Stimulated activated naive CD4-positive, alpha-beta T cell (primary cell): ENCODE measurements around the gene ACE.

Experiments
- DNase-seq, 6 experiments: peaks; one replicate each; lab custom pipeline; 2025; lab: John Stamatoyannopoulos, UW

Gene ACE

DNA sequence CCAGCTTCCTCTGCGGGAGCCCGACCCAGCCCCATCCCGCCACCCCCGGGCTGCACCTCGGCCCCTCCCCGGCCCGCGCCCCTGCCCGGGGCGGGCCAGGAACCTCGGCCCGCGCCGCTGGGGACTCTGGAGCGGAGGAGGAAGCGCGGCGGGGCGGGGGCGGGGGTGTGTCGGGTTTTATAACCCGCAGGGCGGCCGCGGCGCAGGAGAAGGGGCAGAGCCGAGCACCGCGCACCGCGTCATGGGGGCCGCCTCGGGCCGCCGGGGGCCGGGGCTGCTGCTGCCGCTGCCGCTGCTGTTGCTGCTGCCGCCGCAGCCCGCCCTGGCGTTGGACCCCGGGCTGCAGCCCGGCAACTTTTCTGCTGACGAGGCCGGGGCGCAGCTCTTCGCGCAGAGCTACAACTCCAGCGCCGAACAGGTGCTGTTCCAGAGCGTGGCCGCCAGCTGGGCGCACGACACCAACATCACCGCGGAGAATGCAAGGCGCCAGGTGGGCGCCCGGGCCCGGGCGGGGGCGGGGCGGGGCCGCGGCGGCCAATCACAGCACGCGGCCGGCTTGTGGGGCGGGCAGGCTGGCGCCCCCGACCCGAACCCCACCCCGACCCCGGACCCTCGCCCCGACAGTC, at the start of gene ACE:
Gene ACE, plus strand, starts transcription at position 208 of the 626 bp plus-strand sequence. Its CDS starts 34 bp downstream, at position 242.
- peak in 1 of 6 experiments; percentile 7 for DNase-seq

DNA sequence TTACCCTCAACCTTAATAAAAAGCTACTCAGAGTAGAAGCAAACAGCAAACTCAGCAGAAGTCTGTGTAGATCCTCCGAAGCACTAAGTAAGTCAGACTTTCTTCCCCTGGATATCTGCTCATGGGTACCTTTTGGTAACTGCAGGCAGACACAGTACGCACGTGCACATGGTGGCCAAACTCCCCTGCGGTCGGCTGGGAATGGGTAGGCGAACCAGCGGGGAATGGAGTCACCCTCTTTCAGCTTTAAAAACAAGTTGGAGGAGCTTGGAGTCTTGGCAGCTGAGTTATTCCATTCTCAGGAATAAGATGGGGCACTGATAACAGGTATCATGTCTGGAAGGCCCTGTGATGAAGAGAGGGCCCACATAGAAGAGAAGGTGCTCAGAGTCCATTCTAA, 47.1 kb upstream of the ACE start:
- DNase-seq: no peak

DNA sequence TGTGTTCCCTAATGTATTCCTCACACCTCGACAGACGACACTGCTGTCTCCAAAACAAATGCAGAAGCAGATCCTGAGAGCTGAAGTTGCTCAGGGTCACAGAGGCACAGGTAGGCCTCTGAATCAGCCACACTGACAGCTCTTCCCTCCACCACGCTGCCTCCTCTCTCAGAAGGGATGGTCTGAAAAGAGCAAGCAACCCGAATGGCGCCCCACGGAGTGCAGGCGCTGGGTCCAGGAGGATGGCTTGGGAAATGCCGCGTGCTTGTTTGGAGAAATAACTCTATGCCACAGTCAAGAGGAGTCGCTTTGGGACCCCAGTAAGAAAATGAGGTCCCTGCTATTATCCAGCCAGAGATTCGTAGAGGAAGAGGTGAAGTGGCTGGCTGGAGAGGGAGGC, 46.6 kb upstream of the ACE start:
- no peak for DNase-seq

DNA sequence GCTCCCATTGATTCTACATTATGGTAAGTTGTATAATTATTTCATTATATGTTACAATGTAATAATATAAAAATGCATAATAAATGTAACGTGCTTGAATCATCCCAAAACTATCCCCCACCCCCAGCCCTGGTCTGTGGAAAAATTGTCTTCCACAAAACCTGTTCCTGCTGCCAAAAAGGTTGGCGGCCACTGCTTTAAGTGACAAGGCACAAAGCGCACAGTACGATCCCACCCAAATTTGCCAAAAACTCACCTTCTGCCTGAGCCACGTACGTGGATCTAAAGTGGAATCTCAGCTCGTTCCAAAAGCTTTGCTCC, 45.3 kb upstream of the ACE start:
- no peak for DNase-seq

DNA sequence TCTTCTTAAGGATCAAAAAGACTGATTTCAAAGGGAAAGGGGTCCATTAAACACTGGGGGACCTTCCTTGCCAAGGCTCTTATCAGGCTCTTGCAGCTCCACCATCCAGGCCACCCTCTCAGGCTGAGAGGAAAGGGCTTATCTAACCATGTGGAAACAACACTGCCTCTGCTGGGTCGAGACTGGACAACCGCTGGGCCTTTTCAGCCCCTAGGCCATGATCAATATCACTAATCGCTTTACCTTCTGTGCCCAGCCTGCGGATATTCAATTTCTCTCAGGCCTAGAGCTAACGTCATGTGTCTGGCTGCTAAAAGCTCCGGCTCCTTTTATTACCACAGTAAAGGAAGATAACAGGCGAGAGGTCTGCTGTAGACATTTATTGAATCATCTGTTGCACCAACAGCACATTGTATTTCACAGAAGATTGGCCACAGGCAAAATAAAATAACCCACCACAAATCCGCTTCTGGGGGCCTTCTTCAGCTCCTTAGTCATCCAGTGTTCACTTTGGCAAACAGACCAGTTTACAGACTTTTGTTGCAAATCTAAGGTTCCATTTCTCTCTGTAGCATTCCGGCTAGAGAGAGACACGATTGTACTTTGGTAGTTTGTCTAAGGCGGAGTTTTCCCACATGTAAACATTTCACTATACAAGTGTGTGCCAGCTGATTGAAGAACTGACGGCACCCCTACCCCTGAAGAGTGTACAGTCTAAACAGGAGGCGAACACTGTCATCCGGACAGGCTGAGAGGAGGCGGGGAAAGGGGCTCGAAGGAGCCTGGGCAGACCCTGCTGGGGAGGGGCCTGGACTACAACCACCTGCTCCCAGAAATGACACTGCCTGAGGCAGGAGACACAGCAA, 44.7 kb upstream of the ACE start:
- DNase-seq: no peak

DNA sequence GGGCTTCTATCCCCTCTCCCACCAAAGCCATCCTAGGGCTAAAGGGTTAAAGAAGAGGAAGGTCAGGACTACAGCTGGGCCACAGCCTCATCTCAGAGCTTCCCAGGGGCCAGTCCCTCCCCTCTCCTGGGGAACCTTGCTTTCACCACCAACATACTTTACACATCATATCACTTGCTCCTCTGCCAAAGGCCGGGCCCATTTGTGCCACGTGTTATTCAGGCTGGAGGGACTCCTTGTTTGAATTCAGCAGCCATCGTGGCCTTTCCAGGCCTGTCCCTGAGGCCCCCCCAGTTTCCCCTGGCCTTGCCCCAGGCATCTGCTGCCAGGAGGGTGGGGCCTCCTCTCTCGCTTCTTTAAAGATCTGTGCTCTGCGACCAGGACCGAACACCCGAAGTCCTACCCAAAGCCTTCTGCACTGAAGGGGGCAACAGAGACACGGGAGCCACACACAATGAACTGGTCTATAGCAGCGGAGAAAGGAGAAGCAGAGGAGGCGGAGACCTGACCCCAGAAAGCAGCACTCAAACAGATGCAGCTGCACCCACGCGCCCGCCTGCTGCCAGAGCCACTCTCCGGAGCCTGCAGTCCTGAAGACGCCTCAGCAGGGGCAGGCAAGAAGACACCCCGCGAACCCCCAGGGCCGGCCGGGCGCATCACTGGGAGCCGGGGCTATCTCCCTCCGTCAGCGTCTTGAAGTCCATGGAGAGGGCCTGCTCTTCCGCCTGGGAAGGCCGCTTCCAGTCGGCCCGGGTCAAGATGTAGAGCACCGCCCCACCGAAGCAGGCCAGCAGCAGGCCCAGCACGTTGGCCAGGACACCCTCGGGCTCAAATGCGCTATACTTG, 42.9 kb upstream of the ACE start:
- no peak for DNase-seq

DNA sequence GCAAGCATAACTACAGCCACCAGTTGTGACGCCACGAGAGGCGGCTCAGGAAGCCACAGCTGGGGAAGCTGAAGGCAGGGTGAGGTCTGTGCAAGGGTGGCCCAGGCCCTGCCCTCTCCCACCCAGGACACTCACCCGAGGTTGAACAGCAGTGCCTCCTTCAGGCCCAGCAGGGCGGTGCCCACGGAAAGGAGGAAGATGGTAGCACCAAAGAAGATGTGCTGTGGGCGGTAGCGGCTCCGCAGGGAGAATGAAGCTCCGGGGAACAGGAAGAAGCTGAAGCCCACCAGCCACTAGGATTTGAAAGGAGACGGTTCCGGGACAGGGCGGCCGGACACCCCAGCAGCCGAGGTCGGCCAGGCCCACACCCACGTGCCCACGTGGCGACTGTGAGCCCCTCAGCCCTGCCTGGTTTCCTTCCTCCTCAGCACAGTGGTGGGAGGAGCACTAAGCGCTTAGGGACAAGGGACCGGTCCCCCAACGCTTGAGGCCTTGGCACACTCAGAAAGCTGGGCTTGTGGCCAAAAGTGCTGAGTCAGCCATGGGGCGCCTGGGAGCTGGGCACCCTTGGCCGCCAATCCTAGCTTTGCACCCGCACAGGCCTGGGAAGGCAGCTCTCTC, 41.8 kb upstream of the ACE start:
- peak in 3 of 6 experiments; percentile 6 to 25 (median 11) for DNase-seq

DNA sequence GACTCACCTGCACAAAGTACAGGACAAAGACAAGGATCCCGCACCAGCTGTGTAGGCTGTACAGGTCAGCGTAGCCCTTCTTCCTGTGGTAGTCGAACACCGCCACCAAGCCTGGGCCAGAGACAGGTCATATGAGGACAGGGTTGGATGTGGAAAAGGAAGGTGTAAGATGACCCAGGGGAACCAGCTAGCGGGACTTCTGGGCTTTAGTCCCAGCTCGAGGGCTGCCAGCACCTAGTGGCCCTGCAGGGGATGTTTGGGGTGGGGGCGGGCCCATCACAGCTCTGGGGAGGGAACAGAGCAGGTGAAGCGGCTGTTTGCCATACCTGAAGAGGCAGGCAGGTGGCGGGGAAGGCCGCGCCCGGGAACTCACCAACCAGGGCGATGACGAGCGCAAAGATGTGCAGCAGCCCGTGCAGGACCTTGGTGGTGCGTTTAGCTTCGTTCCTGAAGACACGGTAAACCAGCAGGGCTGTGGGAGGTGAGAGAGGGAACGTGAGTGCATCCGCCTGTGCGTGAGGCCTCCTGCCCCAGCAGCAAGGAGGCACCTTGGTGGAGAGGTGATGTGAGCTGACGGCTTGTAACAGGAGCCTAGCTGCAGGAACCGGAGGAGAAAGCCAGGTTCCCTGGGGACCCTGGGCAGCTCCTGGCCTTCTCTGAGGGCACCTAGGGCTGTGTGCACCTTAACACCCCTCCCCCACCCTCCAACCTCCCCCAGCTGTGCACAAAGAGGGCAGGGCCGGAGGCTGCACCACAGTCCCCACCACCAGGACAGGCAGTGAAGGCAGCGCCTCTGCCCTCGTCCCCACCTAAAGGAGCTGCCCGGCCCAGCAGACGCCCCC, 41.0 kb upstream of the ACE start:
- no peak for DNase-seq

DNA sequence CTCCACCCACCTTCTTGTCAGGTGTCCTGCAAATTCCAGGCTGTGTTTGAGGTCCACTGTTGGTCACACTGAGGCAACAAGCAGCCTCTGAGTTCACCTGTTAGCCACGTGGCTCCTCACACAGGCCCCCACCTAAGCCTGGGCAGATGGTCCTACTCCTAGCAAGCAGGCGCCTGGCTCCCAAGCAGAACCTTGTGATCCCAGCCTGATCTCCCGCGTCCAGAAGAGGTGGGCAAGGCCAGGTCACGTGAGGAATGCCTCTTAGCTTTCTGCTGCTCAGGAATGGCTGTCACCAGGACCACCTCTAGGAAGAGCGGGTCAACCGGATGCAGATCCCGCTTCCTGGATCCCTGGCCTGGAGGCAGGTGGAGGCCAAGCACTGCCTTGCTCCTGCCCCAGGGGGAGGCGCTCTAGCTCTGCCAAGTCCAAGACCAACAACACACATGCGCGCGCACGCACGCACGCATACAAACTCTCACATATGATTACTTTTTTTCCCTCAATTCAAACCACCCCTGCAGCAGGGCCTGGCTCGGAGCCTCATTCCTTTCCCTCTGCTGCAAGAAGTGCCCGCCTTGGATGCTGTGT, 40.2 kb upstream of the ACE start:
- DNase-seq: no peak

DNA sequence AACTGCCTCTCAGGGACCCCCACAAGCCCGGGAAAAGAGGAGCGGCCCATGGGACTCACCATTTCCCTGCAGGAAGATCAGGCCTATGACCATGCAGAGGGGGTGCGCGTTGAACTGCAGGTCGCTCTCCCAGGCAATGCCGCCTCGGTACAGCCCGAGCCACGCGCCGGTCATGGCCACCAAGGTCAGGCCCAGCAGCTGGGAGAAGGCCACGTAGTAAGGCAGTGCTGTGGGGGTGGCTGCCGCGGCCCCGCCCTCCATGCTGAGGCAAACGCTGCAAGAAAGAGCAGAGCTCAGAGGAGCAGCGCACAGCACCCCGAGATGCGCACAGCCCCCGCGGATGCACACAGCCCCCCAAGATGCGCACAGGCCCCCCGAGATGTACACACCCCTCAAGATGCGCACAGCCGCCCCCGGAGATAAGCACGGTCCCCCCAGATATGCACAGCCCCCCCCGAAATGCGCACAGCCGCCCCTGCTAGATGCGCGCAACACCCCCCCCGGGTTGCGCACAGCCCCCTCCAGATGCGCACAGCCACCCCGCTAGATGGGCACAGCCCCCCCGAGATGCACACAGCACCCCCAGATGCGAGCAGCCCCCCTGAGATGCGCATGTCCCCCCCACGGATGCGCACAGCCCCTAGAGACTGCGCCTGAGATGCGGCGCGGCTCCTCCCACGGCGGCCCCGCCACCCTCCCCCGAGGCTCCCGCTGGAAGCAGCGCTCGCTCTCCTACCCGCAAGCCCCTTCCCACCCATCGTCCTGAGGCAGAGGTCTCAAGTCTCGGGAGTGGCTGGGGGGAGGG, 39.4 kb upstream of the ACE start:
- DNase-seq: no peak

DNA sequence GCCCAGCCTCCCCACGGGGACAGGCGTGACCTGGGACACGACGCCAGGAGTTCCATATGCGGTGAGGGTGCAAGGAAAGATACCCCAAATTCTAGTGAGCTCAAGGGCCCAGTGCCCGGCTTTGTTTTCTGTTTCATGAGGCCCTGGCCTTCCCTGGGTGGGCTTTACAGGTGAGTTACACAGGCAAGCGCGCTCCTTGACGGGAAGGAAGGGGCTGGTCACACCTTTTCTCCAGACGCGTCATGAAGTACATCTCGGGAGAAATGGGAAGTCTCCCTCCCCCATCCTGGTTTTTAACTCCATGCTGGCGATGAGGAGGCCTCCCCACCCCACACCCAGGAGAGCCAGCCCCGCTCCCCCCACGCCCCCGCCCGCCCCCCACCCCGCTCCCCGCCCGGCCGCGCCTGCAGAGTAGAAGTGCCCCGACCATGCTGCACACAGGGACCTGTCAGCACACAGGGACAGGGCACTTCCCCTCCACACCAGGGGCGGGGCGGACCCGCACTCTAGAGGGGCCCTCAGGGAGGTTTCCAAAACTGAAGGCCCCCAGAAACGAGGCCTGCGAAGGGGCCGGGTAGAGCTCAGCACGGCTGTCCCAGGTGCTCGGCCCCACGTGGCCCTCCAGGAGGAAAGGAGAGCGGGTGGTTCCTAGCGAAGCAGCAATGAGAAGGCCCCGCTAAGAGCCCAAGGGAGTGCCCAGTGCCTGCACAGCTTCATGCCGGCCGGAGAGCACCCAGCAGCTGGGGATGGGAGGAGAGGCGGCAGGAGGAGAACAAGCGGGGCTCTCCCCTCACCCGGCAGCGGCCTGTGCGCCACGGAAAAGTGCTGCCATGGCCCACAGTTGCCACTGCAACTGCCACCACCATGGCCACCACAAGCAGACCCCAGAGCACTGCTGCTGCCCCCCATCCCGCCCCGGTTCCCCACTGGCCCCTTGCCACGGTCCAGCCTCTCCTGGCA, 38.5 kb upstream of the ACE start:
- DNase-seq: no peak

DNA sequence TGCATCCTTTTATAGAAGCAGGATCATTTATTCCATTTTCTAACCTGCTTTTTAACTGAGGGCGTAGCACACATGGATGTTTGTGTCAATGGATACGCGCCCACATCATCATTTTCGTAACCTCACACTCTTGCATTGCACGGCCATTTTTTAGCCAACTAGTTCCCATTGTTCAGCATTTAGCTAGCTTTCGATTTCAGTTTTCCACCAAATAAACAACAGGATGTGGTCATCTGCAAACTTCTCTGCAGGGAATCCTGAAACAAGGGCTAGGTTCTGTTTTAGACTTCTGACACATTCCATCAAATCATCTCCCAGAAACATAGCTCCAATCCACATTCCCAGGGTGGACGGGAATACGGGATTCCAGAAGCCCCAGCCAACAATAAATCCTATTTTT, 37.2 kb upstream of the ACE start:
- DNase-seq: peak in 2 of 6 experiments; percentile 13 to 29

DNA sequence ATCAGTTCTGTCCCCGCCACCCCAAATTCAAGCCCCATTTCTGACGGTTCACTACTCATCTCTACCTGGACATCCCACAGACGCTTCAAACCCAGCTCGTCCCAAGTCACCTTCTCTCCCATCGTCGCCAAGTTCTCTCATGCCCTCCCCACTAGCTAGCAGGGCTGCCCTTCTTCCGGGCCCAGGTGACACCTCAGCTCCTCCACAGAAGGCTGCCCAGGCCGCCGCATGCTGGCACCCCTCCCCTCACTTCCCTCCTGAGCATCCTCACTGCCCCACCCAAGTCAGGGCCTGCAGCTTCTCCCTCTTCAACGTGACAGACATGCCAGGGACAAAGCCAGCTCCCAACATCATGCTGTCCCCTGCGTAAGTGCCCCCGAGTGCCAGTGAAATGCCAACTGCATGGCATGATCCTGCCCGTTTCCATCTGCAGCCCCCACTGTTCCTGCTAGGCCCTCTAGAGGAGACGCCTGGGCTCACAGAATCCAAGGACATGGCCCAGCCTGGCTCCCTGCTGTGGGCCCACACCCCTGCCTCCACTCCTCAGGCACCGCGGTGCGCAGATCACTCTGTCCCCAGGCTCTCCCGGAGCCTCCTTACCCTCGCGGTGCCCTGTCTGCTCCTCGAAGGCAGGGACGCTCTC, 36.6 kb upstream of the ACE start:
- DNase-seq: no peak

DNA sequence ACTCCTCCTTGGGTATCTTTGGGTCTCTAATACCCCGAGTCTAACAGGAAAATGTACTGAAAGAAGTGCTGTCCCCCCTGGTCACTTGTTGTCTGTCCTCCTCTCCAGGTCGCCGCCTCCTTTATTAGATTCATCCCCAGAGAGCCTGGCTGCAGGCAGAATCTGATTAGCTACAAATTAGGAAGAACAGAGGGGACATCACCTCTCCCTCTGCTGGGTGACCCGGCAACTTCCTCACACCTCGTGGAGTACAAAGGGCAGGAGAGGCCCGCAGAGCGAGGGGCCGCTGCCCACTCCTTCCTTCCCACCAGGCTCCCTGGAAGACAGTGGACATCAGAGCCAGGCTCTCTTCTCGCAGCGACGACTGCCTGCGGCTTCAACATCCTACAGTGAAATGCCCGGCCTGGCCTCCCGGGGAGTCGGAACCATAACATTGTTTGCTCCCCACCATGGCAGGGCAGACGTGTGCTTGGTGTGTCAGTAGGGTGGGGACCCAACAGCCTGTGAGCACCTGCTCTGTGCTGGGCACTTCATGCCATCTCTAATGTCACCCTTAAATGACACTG, 36.0 kb upstream of the ACE start:
- DNase-seq: no peak

DNA sequence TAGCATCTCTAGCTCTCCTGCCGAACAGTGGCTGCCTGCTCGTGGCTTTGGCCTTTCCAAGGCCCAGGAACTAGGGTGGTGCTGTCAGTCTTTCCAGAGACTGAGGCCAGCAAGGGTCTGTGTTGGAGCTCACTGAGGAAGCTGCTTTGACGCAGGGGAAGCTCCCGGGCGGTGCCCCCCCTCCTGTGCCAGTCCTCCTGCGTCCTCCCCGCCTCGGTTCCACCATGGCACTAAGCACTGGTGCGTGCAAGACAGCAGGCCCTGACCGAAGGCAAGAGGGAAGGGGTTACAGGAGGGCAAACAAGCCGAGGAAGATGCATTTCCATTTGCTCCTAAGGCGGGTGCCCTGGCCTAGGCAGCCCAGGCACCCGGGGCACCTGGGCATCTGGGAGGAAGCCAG, 35.2 kb upstream of the ACE start:
- DNase-seq: no peak

DNA sequence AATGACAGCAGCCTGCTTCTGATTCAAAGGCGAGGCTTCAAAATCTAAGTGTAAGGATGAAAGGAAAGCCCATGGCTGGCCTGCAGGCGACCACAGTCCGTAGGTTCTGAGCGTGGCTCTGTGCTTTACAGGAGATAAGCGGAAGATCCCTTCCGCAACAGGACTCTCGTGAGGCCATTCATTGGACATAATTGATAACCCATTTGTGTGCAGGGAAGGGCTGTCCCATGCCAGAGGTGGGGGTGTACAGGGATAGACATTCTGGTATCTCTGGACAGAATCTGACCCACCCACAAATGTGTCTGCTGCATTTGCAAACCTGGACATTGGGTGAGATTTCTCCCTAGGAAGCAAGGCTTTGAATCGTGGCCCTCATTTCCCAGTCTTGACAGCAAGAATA, 34.8 kb upstream of the ACE start:
- no peak for DNase-seq

DNA sequence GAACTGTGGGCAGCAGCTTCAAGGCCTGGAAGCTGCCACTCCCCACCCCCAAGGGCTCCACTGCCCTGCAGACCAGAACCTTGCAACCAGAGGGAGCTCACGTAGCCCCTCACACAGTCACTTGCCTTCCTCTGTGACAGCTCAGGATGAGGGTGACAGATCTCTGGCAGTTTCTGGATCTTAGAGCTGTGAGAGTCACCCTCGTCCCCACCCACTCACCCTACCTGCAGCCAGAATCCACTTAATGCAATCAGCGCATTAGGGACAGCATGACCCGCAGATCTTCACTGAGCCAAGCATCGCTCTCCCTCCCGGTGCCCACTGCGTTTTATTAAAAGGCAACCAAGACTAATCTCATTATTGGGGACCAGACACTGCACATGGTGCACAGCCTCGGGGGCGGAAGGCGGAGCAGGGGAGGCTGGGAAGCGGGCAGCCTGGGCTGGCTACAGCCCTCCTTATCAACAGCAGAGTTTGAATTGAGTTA, 34.3 kb upstream of the ACE start:
- no peak for DNase-seq

DNA sequence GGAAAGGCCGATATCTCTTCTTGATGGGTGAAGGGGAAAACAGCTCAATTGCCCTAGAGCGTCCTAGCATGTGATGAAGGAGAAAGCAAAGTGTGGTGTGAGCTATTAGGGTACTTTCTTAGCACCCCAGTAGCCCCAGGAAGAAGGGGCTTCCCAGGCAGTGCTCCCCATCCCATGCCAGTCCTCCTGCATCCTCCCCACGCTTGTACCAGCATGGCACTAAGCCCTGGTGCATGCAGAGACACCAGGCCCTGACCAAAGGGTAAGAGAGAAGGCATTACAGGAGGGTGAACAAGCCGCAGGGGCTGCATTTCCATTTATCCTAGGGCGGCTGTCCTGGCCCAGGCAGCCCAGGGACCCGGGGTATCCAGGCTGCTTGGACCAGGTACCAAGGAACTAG, 33.8 kb upstream of the ACE start:
- no peak for DNase-seq
